IMR-90 (cell line): ENCODE data around the gene RBPJ. TPM values are rescaled to one million over a fixed set of nuclear protein-coding genes. Genes with fewer than 3 reads are reported as not detected.

Experiments
- ATAC-seq: fragments of 200-7000 bp; cut with Tn5 transposase; 2 replicates; pipeline ENCODE4 v1.9.1; 2020; ENCODE audit warnings: low read depth, mild to moderate bottlenecking, moderate library complexity
- BruUV-seq: library from RNA; stranded (reverse); fragments of 400-500 nt; replicated peaks from 2 replicates; lab custom pipeline; 2021; lab: Mats Ljungman, UMichigan
- CTCF ChIA-PET: fragments of 300-600 bp; formaldehyde crosslinking; extraction: SDS; loops from one replicate; lab custom pipeline; 2021; ENCODE audit warnings: antibody characterized with exemption; lab: Yijun Ruan, JAX
- POLR2A ChIA-PET: fragments of 300-600 bp; sonication (Branson Sonifier 250); formaldehyde crosslinking; loops from one replicate; lab custom pipeline; 2022; ENCODE audit warnings: antibody characterized with exemption; ENCODE audit not compliant: unreplicated experiment; lab: Charles Lee
- DNase-seq: peaks from one replicate; pipeline ENCODE4 v3.0.0; 2013
- H2AFZ ChIP-seq: replicated peaks from 2 replicates; pipeline ENCODE3; 2013; ENCODE audit warnings: low read length, mild to moderate bottlenecking; ENCODE audit not compliant: poor library complexity
- H2AK5ac ChIP-seq: 2 replicates; pipeline ENCODE4 v1.6.1; 2013; ENCODE audit warnings: low read depth, low read length, inconsistent platforms
- H2AK9ac ChIP-seq: replicated peaks from 2 replicates; pipeline ENCODE3; 2013; ENCODE audit warnings: mild to moderate bottlenecking, low read depth, low read length, moderate library complexity; ENCODE audit not compliant: poor library complexity
- H2BK120ac ChIP-seq: 2 replicates; pipeline ENCODE4 v1.6.1; 2013; ENCODE audit warnings: low read depth, low read length, inconsistent platforms
- H2BK15ac ChIP-seq: 3 replicates; pipeline ENCODE4 v1.6.1; 2013; ENCODE audit warnings: low read depth, low read length, inconsistent platforms
- H2BK20ac ChIP-seq: 2 replicates; pipeline ENCODE4 v1.6.1; 2013; ENCODE audit warnings: low read depth, mild to moderate bottlenecking, inconsistent platforms, low read length, moderate library complexity
- H2BK5ac ChIP-seq: 2 replicates; pipeline ENCODE4 v1.6.1; 2013; ENCODE audit warnings: mild to moderate bottlenecking, low read depth, low read length, inconsistent platforms; ENCODE audit not compliant: poor library complexity, severe bottlenecking
- H3K14ac ChIP-seq: replicated peaks from 2 replicates; pipeline ENCODE4 v1.6.1; 2013; ENCODE audit warnings: low read depth, low read length, inconsistent platforms
- H3K18ac ChIP-seq: 2 replicates; pipeline ENCODE4 v1.6.1; 2013; ENCODE audit warnings: low read depth, low read length, control low read depth
- H3K23ac ChIP-seq: 2 replicates; pipeline ENCODE4 v1.6.1; 2013; ENCODE audit warnings: low read depth, low read length, inconsistent platforms
- H3K27ac ChIP-seq: 2 replicates; pipeline ENCODE4 v1.5.1; 2013; ENCODE audit warnings: mild to moderate bottlenecking, control low read depth, low read length; ENCODE audit not compliant: insufficient read depth
- H3K27me3 ChIP-seq: 2 replicates; pipeline ENCODE4 v1.6.1; 2013; ENCODE audit warnings: low read length; ENCODE audit not compliant: control insufficient read depth, insufficient read depth
- H3K36me3 ChIP-seq: 2 replicates; pipeline ENCODE4 v1.6.1; 2013; ENCODE audit warnings: low read length, mixed read lengths; ENCODE audit not compliant: control insufficient read depth, insufficient read depth
- H3K4ac ChIP-seq: 2 replicates; pipeline ENCODE4 v1.6.1; 2013; ENCODE audit warnings: low read depth, low read length, inconsistent platforms
- H3K4me1 ChIP-seq: 2 replicates; pipeline ENCODE4 v1.6.1; 2013; ENCODE audit warnings: low read length, mixed read lengths; ENCODE audit not compliant: control insufficient read depth, insufficient read depth
- H3K4me2 ChIP-seq: 2 replicates; pipeline ENCODE4 v1.6.1; 2013; ENCODE audit warnings: low read depth, mild to moderate bottlenecking, control low read depth, low read length, moderate library complexity
- H3K4me3 ChIP-seq: 2 replicates; pipeline ENCODE4 v1.5.1; 2013; ENCODE audit warnings: low read depth, mild to moderate bottlenecking, control low read depth, low read length, moderate library complexity; ENCODE audit not compliant: insufficient read depth
- H3K56ac ChIP-seq: 2 replicates; pipeline ENCODE4 v1.6.1; 2013; ENCODE audit warnings: low read length, inconsistent platforms; ENCODE audit not compliant: insufficient read depth; ENCODE audit errors: extremely low read depth
- H3K79me1 ChIP-seq, 2 experiments: 2 replicates each; pipeline ENCODE4 v1.6.1; 2013; ENCODE audit warnings: low read length in 2 of 2, inconsistent platforms in 1 of 2, low read depth in 1 of 2
- H3K9ac ChIP-seq: 2 replicates; pipeline ENCODE4 v1.6.1; 2013; ENCODE audit warnings: low read depth, low read length, control low read depth
- H3K9me1 ChIP-seq: 2 replicates; pipeline ENCODE4 v1.6.1; 2013; ENCODE audit warnings: low read length, inconsistent platforms; ENCODE audit not compliant: insufficient read depth
- H3K9me3 ChIP-seq: 2 replicates; pipeline ENCODE4 v1.6.1; 2013; ENCODE audit warnings: low read length; ENCODE audit not compliant: control insufficient read depth, insufficient read depth
- H4K20me1 ChIP-seq: 2 replicates; pipeline ENCODE4 v1.6.1; 2013; ENCODE audit warnings: low read length, inconsistent platforms; ENCODE audit not compliant: insufficient read depth
- H4K5ac ChIP-seq: 2 replicates; pipeline ENCODE4 v1.6.1; 2013; ENCODE audit warnings: mild to moderate bottlenecking, low read depth, low read length, control low read depth
- H4K8ac ChIP-seq, 2 experiments: 2 replicates each; pipeline ENCODE4 v1.6.1; 2013; ENCODE audit warnings: low read depth in 2 of 2, low read length in 2 of 2, control low read depth in 1 of 2, inconsistent platforms in 1 of 2
- H4K91ac ChIP-seq: 2 replicates; pipeline ENCODE4 v1.6.1; 2013; ENCODE audit warnings: low read depth, low read length, inconsistent platforms; ENCODE audit not compliant: insufficient read depth
- BHLHE40 ChIP-seq: fragments of 150-350 bp; IDR thresholded peaks from 2 replicates; pipeline ENCODE4 v1.6.1; 2016; ENCODE audit warnings: mild to moderate bottlenecking, low read depth, low read length
- CHD1 ChIP-seq: IDR thresholded peaks from 2 replicates; pipeline ENCODE4 v1.6.1; 2012; ENCODE audit warnings: low read depth, low read length, improper control_type of control experiment
- FOS ChIP-seq: fragments of 150-350 bp; IDR thresholded peaks from 2 replicates; pipeline ENCODE4 v1.6.1; 2016; ENCODE audit warnings: low read depth, low read length
- MAFK ChIP-seq: IDR thresholded peaks from 2 replicates; pipeline ENCODE4 v1.6.1; 2012; ENCODE audit warnings: low read depth, low read length, improper control_type of control experiment
- MAZ ChIP-seq: IDR thresholded peaks from 2 replicates; pipeline ENCODE4 v1.6.1; 2012; ENCODE audit warnings: low read depth, mild to moderate bottlenecking, low read length, improper control_type of control experiment, moderate library complexity, borderline replicate concordance
- MXI1 ChIP-seq: IDR thresholded peaks from 2 replicates; pipeline ENCODE4 v1.6.1; 2012; ENCODE audit warnings: low read depth, mild to moderate bottlenecking, low read length, moderate library complexity, borderline replicate concordance
- NFE2L2 ChIP-seq: fragments of 150-350 bp; IDR thresholded peaks from 2 replicates; pipeline ENCODE4 v1.6.1; 2016; ENCODE audit warnings: low read depth, mild to moderate bottlenecking, low read length
- RAD21 ChIP-seq: IDR thresholded peaks from 2 replicates; pipeline ENCODE4 v1.6.1; 2012; ENCODE audit warnings: low read length, improper control_type of control experiment
- RFX5 ChIP-seq: IDR thresholded peaks from 2 replicates; pipeline ENCODE4 v1.8.0; 2012; ENCODE audit warnings: low read depth, mild to moderate bottlenecking, low read length, moderate library complexity
- SMC3 ChIP-seq: fragments of 150-350 bp; IDR thresholded peaks from 2 replicates; pipeline ENCODE4 v1.6.1; 2016; ENCODE audit warnings: low read depth, mild to moderate bottlenecking, antibody characterized with exemption, low read length, moderate library complexity
- whole genome bisulfite sequencing, 2 experiments: methylation state at CpG; one replicate each; pipeline versions ENCODE4 v1.1.5 to v1.1.7; 2013; ENCODE audit warnings: missing lambda C conversion rate in 2 of 2; ENCODE audit not compliant: insufficient read length in 1 of 2; ENCODE audit errors: extremely low coverage in 2 of 2; 5-methylcytosine and 5-hydroxymethylcytosine counted together
- dilution Hi-C: fragments of 300-500 bp; cut with HindIII; formaldehyde crosslinking; loops from one replicate; pipeline ENCODE4 v1.14.3; 2018; ENCODE audit warnings: low sequenced_read_pairs; ENCODE audit not compliant: unreplicated experiment
- in situ Hi-C: fragments of 300-500 bp; cut with MboI; formaldehyde crosslinking; loops from 3 replicates; pipeline ENCODE4 v1.14.3; 2019; ENCODE audit warnings: low sequenced_read_pairs, inconsistent platforms, mixed read lengths
- intact Hi-C: fragments of 100-400 bp; cut with micrococcal nuclease; formaldehyde crosslinking; loops from 2 replicates; pipeline ENCODE4 v1.10.0; 2022
- polyA plus RNA-seq, 3 experiments: library from polyadenylated mRNA; depleted of rRNA; stranded (reverse); fragments of >200 nt; gene quantifications; 2 replicates each; pipeline ENCODE4 v1.2.3, GENCODE V29; 2012; ENCODE audit warnings: low replicate concordance in 1 of 3
- total RNA-seq: library from RNA; depleted of rRNA; stranded (reverse); fragments of >200 nt; gene quantifications from 2 replicates; pipeline ENCODE4 v1.2.3, GENCODE V29; 2012
- TF ChIP-seq, protein P1 (sequence below): fragments of 150-350 bp; IDR thresholded peaks from 2 replicates; pipeline ENCODE4 v1.6.1; 2017; ENCODE audit warnings: mild to moderate bottlenecking, antibody characterized with exemption, low read length, low read depth
- TF ChIP-seq, protein P2 (sequence below): conservative IDR thresholded peaks from 2 replicates; pipeline ENCODE4 v1.5.1; 2012; ENCODE audit warnings: mild to moderate bottlenecking, low read depth, low read length, improper control_type of control experiment
- TF ChIP-seq, protein P3 (sequence below): fragments of 150-350 bp; IDR thresholded peaks from 2 replicates; pipeline ENCODE4 v1.6.1; 2016; ENCODE audit warnings: low read depth, mild to moderate bottlenecking, low read length, moderate library complexity, borderline replicate concordance

Gene RBPJ
- total and polyA plus RNA-seq, 2 of the 4 experiments (the other 2 are of a cell fraction): 50.3 to 148 TPM

DNA sequence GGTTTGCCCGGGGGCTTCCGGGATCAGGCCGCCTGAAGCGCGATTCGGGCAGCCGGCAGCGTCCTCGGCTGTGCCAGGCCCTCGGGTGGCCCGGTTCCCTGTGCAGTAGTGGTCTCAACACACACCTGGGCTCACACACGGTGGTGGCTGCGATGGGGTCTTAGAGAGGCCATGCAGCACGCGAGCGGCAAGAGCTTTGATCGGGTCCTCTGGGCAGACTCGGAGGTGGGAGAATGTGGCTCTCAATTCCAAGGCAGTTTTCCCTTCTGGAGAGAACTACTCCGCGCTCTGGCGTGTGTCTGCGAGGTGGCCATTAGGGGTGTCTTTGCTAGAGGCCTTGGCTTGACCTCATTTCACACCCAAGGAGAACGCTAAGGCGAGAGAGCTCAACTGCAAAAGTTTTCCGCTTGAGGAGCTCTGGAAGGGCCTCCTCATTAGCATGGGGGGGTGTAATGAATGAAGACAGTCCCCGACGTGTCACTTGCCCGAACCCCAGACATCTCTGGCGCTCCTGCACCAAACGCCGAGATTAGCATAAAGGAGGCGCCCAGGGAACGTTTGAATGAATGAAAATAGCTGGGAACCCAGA is 771 bp upstream of the RBPJ start:
- peak overlapping the region; percentile 78 for H3K4ac ChIP-seq
- H2BK120ac ChIP-seq: peak overlapping the region; percentile 22
- peaks cover 22% of the 10 kb centered on the region; the same call in 1 of the 2 replicates for H4K20me1 ChIP-seq
- peaks cover 2% of the 10 kb centered on the region; the same call in 1 of the 2 replicates for H3K4me1 ChIP-seq
- intact Hi-C loops: loop anchor here (1.0 to 10.0 kb wide), 9 partner anchors 83 to 545 kb away; partner anchors contain the start of gene STIM2
- peak overlapping the region; percentile 73 for H3K9ac ChIP-seq
- peak overlapping the region; percentile 79 for H3K23ac ChIP-seq
- dilution Hi-C loops: no loop called here
- H4K91ac ChIP-seq: peak overlapping the region; percentile 65
- H2BK20ac ChIP-seq: peak overlapping the region; percentile 5; the same call in 1 of the 2 replicates
- ATAC-seq (no peak), DNase-seq (peak; percentile 28)
- H3K79me1 ChIP-seq: peaks cover 0 to 19% of the 10 kb centered on the region in 2 experiments; a peak in 2 of 4 replicates
- peak overlapping the region; percentile 85 for H3K56ac ChIP-seq
- BruUV-seq: no TSS peak
- ChIA-PET POLR2A (interaction anchor here (1.1 kb wide), 2 partner anchors 121 to 123 kb away, joined by 3 read pairs; no protein-coding TSS in a partner anchor), CTCF (interaction anchor here (0.6 to 1.3 kb wide), 2 partner anchors 36 to 238 kb away, joined by 6 to 11 read pairs; no protein-coding TSS in a partner anchor)
- in situ Hi-C loops: loop anchor here (5.0 to 10.0 kb wide), 4 partner anchors 145 to 405 kb away; no protein-coding TSS in a partner anchor
- H3K4me3 ChIP-seq: peak overlapping the region; percentile 100
- peak overlapping the region; percentile 15 for H3K18ac ChIP-seq
- H2AFZ ChIP-seq: peak overlapping the region; percentile 93
- no peaks in the 10 kb centered on the region for H3K9me3 ChIP-seq
- peak overlapping the region; percentile 78 for H3K4me2 ChIP-seq
- peak overlapping the region; percentile 93 for H2AK9ac ChIP-seq
- H2BK15ac ChIP-seq: peak overlapping the region; percentile 18; the same call in 1 of the 3 replicates
- H4K5ac ChIP-seq: peak overlapping the region; percentile 7; the same call in 1 of the 2 replicates
- H3K27me3 ChIP-seq: no peaks in the 10 kb centered on the region
- H4K8ac ChIP-seq: peak overlapping the region; percentile 21 to 77; a peak in 3 of 4 replicates
- H3K36me3 ChIP-seq: no peaks in the 10 kb centered on the region
- H3K9me1 ChIP-seq: 0 out of 2 replicates have a peak, but pooled peaks cover 3% of the 10 kb centered on the region
- 0% methylated on average over 12 of the region's 33 CpGs; no CpG with 5 or more reads in 1 of the 2 experiments for WGBS, 2 experiments
- peak overlapping the region; percentile 62 for H2AK5ac ChIP-seq
- H2BK5ac ChIP-seq: peak overlapping the region; percentile 83
- peak overlapping the region; percentile 6 for H3K14ac ChIP-seq
- H3K27ac ChIP-seq: peak overlapping the region; percentile 74
- TF ChIP-seq, protein P1, sequence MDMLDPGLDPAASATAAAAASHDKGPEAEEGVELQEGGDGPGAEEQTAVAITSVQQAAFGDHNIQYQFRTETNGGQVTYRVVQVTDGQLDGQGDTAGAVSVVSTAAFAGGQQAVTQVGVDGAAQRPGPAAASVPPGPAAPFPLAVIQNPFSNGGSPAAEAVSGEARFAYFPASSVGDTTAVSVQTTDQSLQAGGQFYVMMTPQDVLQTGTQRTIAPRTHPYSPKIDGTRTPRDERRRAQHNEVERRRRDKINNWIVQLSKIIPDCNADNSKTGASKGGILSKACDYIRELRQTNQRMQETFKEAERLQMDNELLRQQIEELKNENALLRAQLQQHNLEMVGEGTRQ: no peak
- TF ChIP-seq CHD1 (no peak), MAFK (no peak), FOS (no peak), BHLHE40 (no peak), MXI1 (no peak), MAZ (no peak), SMC3 (no peak), RFX5 (no peak), NFE2L2 (no peak), RAD21 (no peak)
- TF ChIP-seq, protein P2, sequence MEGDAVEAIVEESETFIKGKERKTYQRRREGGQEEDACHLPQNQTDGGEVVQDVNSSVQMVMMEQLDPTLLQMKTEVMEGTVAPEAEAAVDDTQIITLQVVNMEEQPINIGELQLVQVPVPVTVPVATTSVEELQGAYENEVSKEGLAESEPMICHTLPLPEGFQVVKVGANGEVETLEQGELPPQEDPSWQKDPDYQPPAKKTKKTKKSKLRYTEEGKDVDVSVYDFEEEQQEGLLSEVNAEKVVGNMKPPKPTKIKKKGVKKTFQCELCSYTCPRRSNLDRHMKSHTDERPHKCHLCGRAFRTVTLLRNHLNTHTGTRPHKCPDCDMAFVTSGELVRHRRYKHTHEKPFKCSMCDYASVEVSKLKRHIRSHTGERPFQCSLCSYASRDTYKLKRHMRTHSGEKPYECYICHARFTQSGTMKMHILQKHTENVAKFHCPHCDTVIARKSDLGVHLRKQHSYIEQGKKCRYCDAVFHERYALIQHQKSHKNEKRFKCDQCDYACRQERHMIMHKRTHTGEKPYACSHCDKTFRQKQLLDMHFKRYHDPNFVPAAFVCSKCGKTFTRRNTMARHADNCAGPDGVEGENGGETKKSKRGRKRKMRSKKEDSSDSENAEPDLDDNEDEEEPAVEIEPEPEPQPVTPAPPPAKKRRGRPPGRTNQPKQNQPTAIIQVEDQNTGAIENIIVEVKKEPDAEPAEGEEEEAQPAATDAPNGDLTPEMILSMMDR: no peak
- TF ChIP-seq, protein P3, sequence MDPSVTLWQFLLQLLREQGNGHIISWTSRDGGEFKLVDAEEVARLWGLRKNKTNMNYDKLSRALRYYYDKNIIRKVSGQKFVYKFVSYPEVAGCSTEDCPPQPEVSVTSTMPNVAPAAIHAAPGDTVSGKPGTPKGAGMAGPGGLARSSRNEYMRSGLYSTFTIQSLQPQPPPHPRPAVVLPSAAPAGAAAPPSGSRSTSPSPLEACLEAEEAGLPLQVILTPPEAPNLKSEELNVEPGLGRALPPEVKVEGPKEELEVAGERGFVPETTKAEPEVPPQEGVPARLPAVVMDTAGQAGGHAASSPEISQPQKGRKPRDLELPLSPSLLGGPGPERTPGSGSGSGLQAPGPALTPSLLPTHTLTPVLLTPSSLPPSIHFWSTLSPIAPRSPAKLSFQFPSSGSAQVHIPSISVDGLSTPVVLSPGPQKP: no peak
